Stimulated activated CD8-positive, alpha-beta memory T cell treated with anti-CD3 and anti-CD28 coated beads, Interleukin-15, amount 100 ng/mL, for 24 hours (primary cell): ENCODE data around the gene RAB6B.

Experiments
- DNase-seq: peaks from one replicate; pipeline ENCODE4 v3.0.0-alpha.2; 2020; ENCODE audit warnings: low read depth

The RAB6B gene

DNA sequence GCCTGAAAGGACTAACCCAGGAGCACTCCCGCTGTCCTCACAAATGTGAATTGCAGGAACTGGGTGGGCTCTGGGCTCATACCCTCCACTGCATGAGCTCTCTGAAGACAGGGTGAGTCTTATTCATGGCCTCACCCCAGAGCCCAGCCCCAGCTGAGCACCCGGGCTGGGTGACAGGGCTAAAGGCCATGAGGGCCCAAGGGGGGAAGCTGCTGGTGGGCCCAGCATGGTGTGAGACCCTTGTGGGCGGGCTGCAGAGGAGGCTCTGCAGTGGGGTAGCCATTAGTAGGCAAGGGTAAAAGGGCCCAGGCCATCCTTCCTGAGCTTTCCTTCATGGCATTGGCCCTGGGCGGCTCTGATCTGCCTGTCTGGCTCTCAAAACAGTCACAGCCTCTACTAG lies 59.7 kb downstream of the RAB6B start:
- no peak for DNase-seq

- DNase-seq, result no peak
Observed at GRCh38 chr3:133835418-133835743, 60.3 kb downstream of the RAB6B start.

- DNase-seq, result no peak
Observed at GRCh38 chr3:133834621-133835417, 60.9 kb downstream of the RAB6B start.

GRCh38 chr3:133833880-133834620 lies 61.6 kb downstream of the RAB6B start:
- DNase-seq, result no peak

DNA sequence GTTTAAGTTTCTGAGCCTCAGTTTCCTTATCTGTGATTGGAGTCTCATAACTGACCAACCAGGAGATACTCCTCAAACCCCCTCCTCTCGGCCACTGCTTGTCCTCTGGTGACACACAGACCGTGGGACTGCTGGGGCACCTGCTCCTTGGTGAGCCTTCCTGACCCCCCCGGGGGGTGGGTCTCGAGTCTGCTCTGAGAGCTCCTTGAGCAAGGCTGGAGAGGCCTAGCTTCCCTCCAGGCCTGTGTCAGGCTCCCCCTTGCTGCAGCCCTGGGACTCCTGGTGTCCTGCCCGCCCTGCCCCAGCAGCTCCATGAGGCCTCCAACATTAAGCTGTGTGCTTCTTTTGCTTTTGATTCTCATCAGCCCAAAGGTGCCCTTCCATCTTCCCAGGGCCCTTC lies 62.4 kb downstream of the RAB6B start:
- no peak for DNase-seq

- DNase-seq, result no peak
Observed at GRCh38 chr3:133832802-133833144, 62.9 kb downstream of the RAB6B start.

DNA sequence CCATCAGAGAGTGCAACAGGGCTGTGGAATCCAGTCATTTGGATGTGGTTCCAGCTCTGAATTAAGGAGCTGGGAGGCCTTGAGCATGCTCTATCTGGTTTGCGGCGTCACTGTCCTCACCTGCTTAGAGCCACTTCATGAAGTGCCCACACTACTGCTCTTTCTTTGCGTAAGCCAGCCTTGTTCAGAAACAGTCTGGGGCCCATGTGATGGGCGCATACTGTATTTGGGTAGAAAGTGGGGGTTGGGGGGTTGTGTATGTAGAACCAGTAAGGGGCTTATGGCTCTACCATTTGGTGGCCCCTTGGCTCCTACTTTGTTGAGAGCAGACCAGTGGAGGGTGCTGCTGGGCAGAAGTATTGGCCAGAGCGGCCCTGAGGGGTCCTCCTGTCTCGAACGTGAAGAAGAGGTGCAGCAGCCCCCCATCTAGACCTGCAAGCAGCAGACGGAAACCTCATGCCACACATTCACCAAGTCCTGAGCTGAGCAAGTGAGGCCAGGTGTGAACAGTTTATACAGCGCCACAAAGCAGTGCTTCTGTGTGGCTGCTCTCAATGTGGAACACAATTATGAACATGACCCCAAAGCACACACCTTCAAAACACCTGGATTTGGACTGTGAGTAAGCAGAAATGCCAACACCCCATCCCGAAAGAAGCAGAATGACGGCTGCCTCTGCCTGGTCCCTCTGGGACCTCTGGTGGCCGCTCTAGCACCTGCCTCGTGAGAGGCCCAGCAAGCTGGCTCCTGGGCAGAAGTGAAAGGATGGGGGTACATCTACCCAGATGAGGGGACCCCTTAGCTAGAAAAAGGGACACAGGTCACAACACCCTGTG lies 63.5 kb downstream of the RAB6B start:
- DNase-seq, result no peak

GRCh38 chr3:133830071-133830470 lies 65.6 kb downstream of the RAB6B start:
- no peak for DNase-seq

DNA sequence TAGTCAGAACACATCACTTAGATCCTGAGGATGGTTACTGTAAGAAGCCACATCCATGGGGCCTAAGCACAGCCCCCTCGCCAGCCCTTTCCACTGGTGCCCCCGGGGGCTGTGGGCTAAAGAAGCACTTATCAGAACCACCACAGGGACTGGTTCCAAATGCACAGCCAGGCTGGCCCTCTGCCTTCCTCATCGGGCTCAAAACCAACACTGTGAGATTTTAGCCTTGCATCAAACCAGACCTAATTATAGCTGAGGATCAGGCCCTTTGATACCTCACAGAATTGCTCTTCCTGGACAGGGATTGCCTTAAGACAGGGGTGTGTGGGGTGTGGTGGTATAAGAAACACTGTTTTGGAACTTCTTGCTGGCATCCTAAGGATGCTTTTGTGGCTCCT lies 66.4 kb downstream of the RAB6B start:
- no peak for DNase-seq

DNA sequence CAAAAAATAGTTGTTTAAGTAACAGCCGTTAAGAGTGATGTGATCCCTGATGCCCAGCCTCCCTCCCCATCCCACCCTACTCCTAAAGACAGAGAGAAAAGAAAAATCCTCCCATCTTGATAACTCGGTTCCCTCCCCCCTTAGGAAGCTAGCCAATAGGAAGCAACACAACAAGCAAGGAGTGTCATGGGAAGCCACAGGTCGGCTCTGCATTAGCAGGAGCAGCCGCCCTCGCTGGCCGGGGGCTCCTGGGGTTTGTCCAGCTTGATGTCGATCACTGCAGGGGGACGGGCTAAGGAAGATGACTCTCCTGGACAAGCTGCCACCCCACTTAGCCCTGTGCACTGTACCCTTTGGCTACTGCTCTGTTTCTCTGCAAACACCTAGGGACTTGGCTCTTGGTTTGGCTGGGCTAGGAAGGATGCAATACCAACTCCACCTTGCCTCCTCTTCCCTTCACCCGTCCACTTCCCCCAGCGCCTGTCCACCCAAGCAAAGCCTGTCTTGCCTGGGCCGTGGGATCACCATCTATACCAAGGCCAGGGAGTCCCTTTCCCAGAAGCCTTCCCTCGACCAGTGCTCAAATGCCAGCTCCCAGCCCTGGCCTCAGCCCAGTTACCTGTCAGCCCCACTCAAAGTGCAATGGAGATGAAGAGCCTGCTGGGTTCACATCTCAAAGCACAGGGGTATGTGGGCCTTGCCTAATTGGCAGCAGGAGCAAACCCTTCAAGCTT lies 66.9 kb downstream of the RAB6B start:
- DNase-seq, result no peak

DNA sequence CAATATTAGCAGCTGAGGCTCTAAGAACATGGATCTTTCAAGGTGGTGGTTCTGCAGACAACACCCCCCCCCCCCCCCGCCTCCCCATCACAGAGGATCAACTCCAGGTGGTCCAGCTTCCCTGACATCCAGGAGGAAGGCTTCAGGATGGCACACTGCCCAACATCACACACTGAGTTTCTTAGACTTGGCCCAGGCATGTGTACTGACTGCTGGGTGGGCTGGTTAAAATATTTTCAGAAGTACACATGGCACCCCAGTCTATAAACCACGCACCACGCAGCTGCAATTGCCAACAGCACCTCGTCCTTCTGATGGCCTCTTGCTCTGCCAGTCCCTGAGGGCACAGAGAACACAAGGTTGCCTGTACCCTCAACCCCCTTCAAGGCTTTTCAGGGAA lies 68.0 kb downstream of the RAB6B start:
- DNase-seq, result no peak

GRCh38 chr3:133827136-133827535 lies 68.5 kb downstream of the RAB6B start:
- DNase-seq, result no peak

- no peak for DNase-seq
Observed at GRCh38 chr3:133825969-133826727, 69.5 kb downstream of the RAB6B start.

DNA sequence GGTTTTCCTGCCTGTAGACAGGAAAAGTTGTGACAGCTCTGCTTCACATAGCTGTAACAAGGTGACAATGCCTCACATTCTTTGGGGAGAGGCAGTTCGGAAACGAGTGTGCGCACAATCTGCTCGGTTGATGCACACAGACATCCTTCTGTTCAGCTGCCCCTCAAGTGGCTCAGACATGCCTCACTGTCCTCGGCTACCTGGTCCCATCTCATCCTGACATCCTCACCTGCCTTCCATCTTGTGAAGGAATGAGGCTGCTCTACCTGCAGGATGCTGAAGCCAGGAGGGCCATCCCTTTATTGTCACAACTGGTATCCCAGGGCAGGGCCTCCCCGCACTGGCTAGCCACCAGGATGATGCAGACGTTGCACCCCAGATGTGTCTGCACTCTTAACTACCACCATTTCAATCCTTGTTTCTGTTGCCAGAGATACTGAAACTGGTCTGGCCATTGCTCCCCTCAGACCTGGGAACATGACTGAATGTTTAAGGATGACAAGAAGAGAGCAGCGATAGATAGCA lies 70.7 kb downstream of the RAB6B start:
- no peak for DNase-seq

DNA sequence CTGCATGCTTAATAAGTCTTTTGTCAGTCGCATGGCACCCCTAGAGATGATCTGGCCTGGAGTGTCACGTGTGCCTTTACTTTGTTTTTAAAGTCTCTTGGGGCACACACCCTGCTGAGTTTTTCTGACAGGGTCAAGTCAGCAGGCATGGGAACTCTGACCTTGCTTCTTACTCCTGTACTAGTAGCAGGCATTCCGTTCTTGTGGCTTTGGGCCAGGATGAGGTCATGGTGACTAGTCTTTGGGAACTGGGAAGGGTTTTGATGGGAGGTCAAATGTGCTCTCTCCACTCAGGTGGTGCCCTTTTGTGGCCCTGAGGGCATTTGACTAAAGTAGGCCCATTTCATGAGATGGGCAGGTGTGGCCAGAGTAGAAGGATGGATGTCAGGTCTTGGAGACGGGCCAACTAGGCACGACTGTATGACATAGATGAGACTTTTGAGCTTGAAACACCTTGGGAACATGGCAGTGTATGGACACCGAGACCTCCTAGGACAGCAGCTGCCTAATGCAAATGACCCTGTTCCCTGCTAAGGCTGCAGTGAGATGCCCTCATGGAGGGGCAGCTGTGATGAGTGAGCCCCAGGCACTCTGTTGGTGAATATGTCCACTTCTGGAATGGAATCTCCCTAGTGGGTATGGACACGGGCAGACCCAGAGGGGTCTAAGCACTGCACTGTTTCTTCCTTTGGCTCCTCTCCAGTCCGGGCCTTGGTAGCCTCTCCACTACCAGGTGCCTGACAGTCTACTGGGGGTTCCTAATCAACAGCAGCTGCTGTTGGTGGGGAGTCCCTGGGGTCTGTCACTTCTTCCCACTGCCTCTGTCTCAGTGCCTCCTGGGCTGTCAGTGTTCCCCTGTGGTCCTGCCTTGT lies 73.7 kb downstream of the RAB6B start:
- DNase-seq, result no peak

GRCh38 chr3:133820889-133821675 lies 74.6 kb downstream of the RAB6B start:
- no peak for DNase-seq

DNA sequence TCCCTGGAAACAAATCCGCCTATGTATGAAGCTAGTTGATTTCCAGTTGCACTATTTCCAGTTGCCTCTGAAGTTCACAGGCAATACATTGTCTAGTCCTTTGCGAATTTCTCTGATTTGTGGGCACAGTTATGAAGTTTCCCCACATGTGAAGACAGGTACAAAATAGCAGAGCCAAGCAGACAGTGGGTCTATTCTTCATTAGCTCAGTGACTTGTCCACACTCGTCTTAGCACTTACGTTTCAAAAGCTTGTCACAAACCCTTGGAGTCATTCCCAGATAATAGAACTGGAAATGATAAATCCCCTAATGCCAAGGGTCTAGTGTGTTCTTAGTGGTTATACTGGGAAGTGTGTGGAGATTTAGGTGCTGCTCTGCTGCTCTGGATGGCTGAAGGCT lies 75.6 kb downstream of the RAB6B start:
- DNase-seq, result no peak

DNA sequence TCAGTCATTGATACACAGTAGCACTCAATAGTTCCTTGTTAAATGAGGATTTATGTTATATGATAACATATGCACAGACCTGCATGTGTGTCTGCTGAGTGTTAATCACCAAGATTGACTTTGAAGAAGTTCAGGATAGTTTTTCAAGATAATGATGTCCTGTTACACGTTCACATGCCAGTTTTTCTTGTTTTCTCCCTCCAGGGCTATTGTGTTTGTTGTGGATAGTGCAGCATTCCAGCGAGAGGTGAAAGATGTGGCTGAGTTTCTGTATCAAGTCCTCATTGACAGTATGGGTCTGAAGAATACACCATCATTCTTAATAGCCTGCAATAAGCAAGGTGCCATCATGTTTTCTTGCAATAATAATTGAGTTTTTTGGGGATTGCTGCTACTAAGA lies 80.3 kb downstream of the RAB6B start:
- DNase-seq, result no peak

GRCh38 chr3:133812872-133813271 lies 82.8 kb downstream of the RAB6B start:
- DNase-seq, result no peak
